Ramos (cell line): Measurements from ENCODE around the gene MEGF8.
"Not testable (repeated sequence)": the region's sequence is repeated elsewhere in the genome, so short reads cannot be mapped to it uniquely, and the experiment has no call there.

Experiments used
- in situ Hi-C: fragments of 300-500 bp; cut with MboI; formaldehyde crosslinking; loops from one replicate; pipeline ENCODE4 v1.14.3; 2022; ENCODE audit warnings: low sequenced_read_pairs; ENCODE audit not compliant: unreplicated experiment

MEGF8 gene

GRCh38 chr19:42328106-42328505 lies 2.7 kb downstream of the MEGF8 start:
- in situ Hi-C loops = no loop called here

- in situ Hi-C loops = no loop called here
Observed at GRCh38 chr19:42328854-42329253, 3.4 kb downstream of the MEGF8 start.

GRCh38 chr19:42330241-42330711 lies 4.8 kb downstream of the MEGF8 start:
- in situ Hi-C loops = no loop called here

GRCh38 chr19:42331333-42331732 lies 5.9 kb downstream of the MEGF8 start:
- in situ Hi-C loops = not testable (repeated sequence)

- in situ Hi-C loops = no loop called here
Observed at GRCh38 chr19:42332059-42332458, 6.6 kb downstream of the MEGF8 start.

- in situ Hi-C loops = no loop called here
Observed at GRCh38 chr19:42333018-42333417, 7.6 kb downstream of the MEGF8 start.

GRCh38 chr19:42333975-42334696 lies 8.7 kb downstream of the MEGF8 start:
- in situ Hi-C loops = no loop called here

GRCh38 chr19:42334697-42335373 lies 9.4 kb downstream of the MEGF8 start:
- in situ Hi-C loops = no loop called here

GRCh38 chr19:42335374-42335936 lies 10.0 kb downstream of the MEGF8 start:
- in situ Hi-C loops = no loop called here

- in situ Hi-C loops = no loop called here
Observed at GRCh38 chr19:42335971-42336370, 10.5 kb downstream of the MEGF8 start.

- in situ Hi-C loops = not testable (repeated sequence)
Observed at GRCh38 chr19:42339126-42339860, 13.9 kb downstream of the MEGF8 start.

- in situ Hi-C loops = not testable (repeated sequence)
Observed at GRCh38 chr19:42339922-42340321, 14.5 kb downstream of the MEGF8 start.

GRCh38 chr19:42343344-42344110 lies 18.1 kb downstream of the MEGF8 start:
- in situ Hi-C loops = no loop called here

GRCh38 chr19:42344336-42344893 lies 19.0 kb downstream of the MEGF8 start:
- in situ Hi-C loops = no loop called here

- in situ Hi-C loops = no loop called here
Observed at GRCh38 chr19:42345191-42345812, 19.9 kb downstream of the MEGF8 start.

- in situ Hi-C loops = no loop called here
Observed at GRCh38 chr19:42348211-42348610, 22.8 kb downstream of the MEGF8 start.

GRCh38 chr19:42349378-42350107 lies 24.1 kb downstream of the MEGF8 start:
- in situ Hi-C loops = no loop called here

- in situ Hi-C loops = no loop called here
Observed at GRCh38 chr19:42350417-42350816, 25.0 kb downstream of the MEGF8 start.
